Sigmoid colon (tissue), 4 donors: ENCODE measurements around the gene CCR7.

Experiments used
- CTCF ChIP-seq, 4 experiments: fragments of 450-650 bp in 3 of 4; fragments of 200-600 bp in 1 of 4; IDR thresholded peaks; one replicate each; pipeline ENCODE4 v1.5.1; 2016 to 2019; ENCODE audit warnings: antibody characterized with exemption in 4 of 4, mild to moderate bottlenecking in 3 of 4, moderate library complexity in 2 of 4
- EP300 ChIP-seq, 4 donors: sonication (generic); formaldehyde crosslinking; IDR thresholded peaks; one replicate each; pipeline ENCODE4 v1.6.1; 2017; ENCODE audit warnings: antibody characterized with exemption in 4 of 4
- POLR2A ChIP-seq, 2 donors: fragments of 450-650 bp; IDR thresholded peaks; one replicate each; pipeline ENCODE4 v1.6.1; 2016; ENCODE audit warnings: antibody characterized with exemption in 2 of 2, mild to moderate bottlenecking in 2 of 2, moderate library complexity in 2 of 2
- POLR2AphosphoS5 ChIP-seq, 4 donors: sonication (generic); formaldehyde crosslinking; IDR thresholded peaks; one replicate each; pipeline ENCODE4 v1.6.1; 2017; ENCODE audit warnings: antibody characterized with exemption in 4 of 4

GRCh38 chr17:40539711-40540411 lies 25.4 kb downstream of the CCR7 start:
- no peak for TF ChIP-seq CTCF (IDR thresholded peaks at IDR 0.05)
- no peak for TF ChIP-seq POLR2A (IDR thresholded peaks at IDR 0.05)
- TF ChIP-seq POLR2AphosphoS5 (IDR thresholded peaks at IDR 0.05), result no peak
- no peak for TF ChIP-seq EP300 (IDR thresholded peaks at IDR 0.05)
